Stimulated activated CD4-positive, alpha-beta T cell treated with anti-CD3 and anti-CD28 coated beads, TNF-alpha, amount 100 ng/mL, for 4 hours (primary cell): ENCODE data around the gene INHA.

Source experiments
- DNase-seq, 3 experiments: peaks; one replicate each; pipeline ENCODE4 v3.0.0-alpha.2; 2020; ENCODE audit warnings: low read depth in 3 of 3

INHA gene

GRCh38 chr2:219611866-219612576 lies 39.9 kb downstream of the INHA start:
- no peak for DNase-seq

GRCh38 chr2:219612577-219613286 lies 40.6 kb downstream of the INHA start:
- DNase-seq: no peak

- no peak for DNase-seq
Measured at GRCh38 chr2:219613461-219614070, 41.5 kb downstream of the INHA start.

GRCh38 chr2:219614076-219614860 lies 42.2 kb downstream of the INHA start:
- DNase-seq: no peak

GRCh38 chr2:219615036-219615435 lies 42.9 kb downstream of the INHA start:
- no peak for DNase-seq

- DNase-seq: no peak
Measured at GRCh38 chr2:219615894-219616293, 43.8 kb downstream of the INHA start.

- DNase-seq: no peak
Measured at GRCh38 chr2:219616550-219616949, 44.4 kb downstream of the INHA start.

GRCh38 chr2:219618733-219619122 lies 46.6 kb downstream of the INHA start:
- no peak for DNase-seq

- no peak for DNase-seq
Measured at GRCh38 chr2:219619235-219619634, 47.1 kb downstream of the INHA start.

- DNase-seq: no peak
Measured at GRCh38 chr2:219620546-219620945, 48.4 kb downstream of the INHA start.

GRCh38 chr2:219621935-219622334 lies 49.8 kb downstream of the INHA start:
- no peak for DNase-seq

GRCh38 chr2:219622472-219622871 lies 50.4 kb downstream of the INHA start:
- DNase-seq: no peak

- DNase-seq: no peak
Measured at GRCh38 chr2:219624565-219624964, 52.5 kb downstream of the INHA start.

- DNase-seq: no peak
Measured at GRCh38 chr2:219625179-219625578, 53.1 kb downstream of the INHA start.
